Measurements from ENCODE around the gene IQSEC3. TPM values are rescaled to one million over a fixed set of nuclear protein-coding genes. Genes with fewer than 3 reads are reported as not detected.
"Not testable (repeated sequence)": the region's sequence is repeated elsewhere in the genome, so short reads cannot be mapped to it uniquely, and the experiment has no call there.

Gene IQSEC3
- total RNA-seq, 1 experiment from 2014 or later: 1.7 TPM

- H3K27ac Mint-ChIP-seq: no peak overlapping the region
- DNase-seq (ENCODE audit: low spot score) (no peak), ATAC-seq (no peak)
- TF ChIP-seq ZNF121 (CRISPR knock-in tag; IDR thresholded peaks at IDR 0.05): no peak
- no peak for TF ChIP-seq ATF3 (CRISPR knock-in tag; conservative IDR thresholded peaks at IDR 0.05)
- TF ChIP-seq MXD4 (CRISPR knock-in tag; IDR thresholded peaks at IDR 0.05; ENCODE audit: borderline replicate concordance): no peak
- no peaks in the 10 kb centered on the region; the same call in 1 of the 2 replicates for H3K27me3 Mint-ChIP-seq (ENCODE audit: low read depth)
- CTCF ChIA-PET: interaction anchor here (0.6 to 1.2 kb wide), 2 partner anchors 24 to 88 kb away, joined by 3 to 4 read pairs; no protein-coding TSS in a partner anchor
- H3K4me3 Mint-ChIP-seq: no peak overlapping the region
- no peaks in the 10 kb centered on the region for H3K9me3 Mint-ChIP-seq
- H3K36me3 Mint-ChIP-seq: no peaks in the 10 kb centered on the region
- peaks cover 8% of the 10 kb centered on the region; the same call in 1 of the 2 replicates for H3K4me1 Mint-ChIP-seq
- POLR2A ChIA-PET: interaction anchor here (0.6 kb wide), 2 partner anchors 15 to 36 kb away, joined by 3 read pairs; no protein-coding TSS in a partner anchor
These were observed 65.3 kb downstream of the IQSEC3 start for GRCh38 chr12:131732-132495.

- H3K36me3 Mint-ChIP-seq; CTCF ChIA-PET; H3K4me1 Mint-ChIP-seq; H3K27ac Mint-ChIP-seq; ATAC-seq; H3K4me3 Mint-ChIP-seq; DNase-seq (ENCODE audit: low spot score); POLR2A ChIA-PET; H3K9me3 Mint-ChIP-seq: not testable (repeated sequence)
- H3K27me3 Mint-ChIP-seq (ENCODE audit: low read depth): peaks cover 10% of the 10 kb centered on the region
These were observed 67.2 kb downstream of the IQSEC3 start for GRCh38 chr12:133616-134232.

GRCh38 chr12:135138-135537 lies 68.6 kb downstream of the IQSEC3 start:
- H3K27ac Mint-ChIP-seq: no peak overlapping the region
- DNase-seq (ENCODE audit: low spot score) (no peak), ATAC-seq (no peak)
- peaks cover 22% of the 10 kb centered on the region for H3K27me3 Mint-ChIP-seq (ENCODE audit: low read depth)
- peaks cover 12% of the 10 kb centered on the region for H3K4me1 Mint-ChIP-seq
- H3K36me3 Mint-ChIP-seq: no peaks in the 10 kb centered on the region
- TF ChIP-seq IRF1 (CRISPR knock-in tag; IDR thresholded peaks at IDR 0.05) (no peak), USF1 (CRISPR knock-in tag; IDR thresholded peaks at IDR 0.05) (no peak), EMX1 (CRISPR knock-in tag; IDR thresholded peaks at IDR 0.05) (no peak), TEAD4 (CRISPR knock-in tag; IDR thresholded peaks at IDR 0.05) (no peak), NFE2L1 (CRISPR knock-in tag; IDR thresholded peaks at IDR 0.05) (no peak), ZNF263 (CRISPR knock-in tag; IDR thresholded peaks at IDR 0.05; ENCODE audit: low read depth) (no peak)
- H3K4me3 Mint-ChIP-seq: no peak overlapping the region
- H3K9me3 Mint-ChIP-seq: no peaks in the 10 kb centered on the region
- ChIA-PET POLR2A (no interaction called here), CTCF (interaction anchor here (1.3 to 1.7 kb wide), 2 partner anchors 29 to 85 kb away, joined by 4 to 7 read pairs; no protein-coding TSS in a partner anchor)

GRCh38 chr12:138171-138897 lies 71.8 kb downstream of the IQSEC3 start:
- DNase-seq (ENCODE audit: low spot score): no peak
- no peaks in the 10 kb centered on the region for H3K9me3 Mint-ChIP-seq
- CTCF ChIA-PET: interaction anchor here (1.4 to 8.1 kb wide), 3 partner anchors 14 to 82 kb away, joined by 5 to 44 read pairs (median 6); no protein-coding TSS in a partner anchor
- no peaks in the 10 kb centered on the region for H3K36me3 Mint-ChIP-seq
- peaks cover 43% of the 10 kb centered on the region for H3K27me3 Mint-ChIP-seq (ENCODE audit: low read depth)
- POLR2A ChIA-PET: no interaction called here
- peaks cover 40% of the 10 kb centered on the region for H3K4me1 Mint-ChIP-seq
- no peak overlapping the region for H3K4me3 Mint-ChIP-seq
- no peak overlapping the region for H3K27ac Mint-ChIP-seq
- ATAC-seq: no peak
- TF ChIP-seq GABPB1 (CRISPR knock-in tag; IDR thresholded peaks at IDR 0.05): no peak
- TF ChIP-seq PRRX2 (CRISPR knock-in tag; IDR thresholded peaks at IDR 0.05): no peak
- no peak for TF ChIP-seq TEAD4 (CRISPR knock-in tag; IDR thresholded peaks at IDR 0.05)
- no peak for TF ChIP-seq ATF1 (CRISPR knock-in tag; IDR thresholded peaks at IDR 0.05)
- no peak for TF ChIP-seq E2F5 (CRISPR knock-in tag; IDR thresholded peaks at IDR 0.05)
- no peak for TF ChIP-seq CREB1 (CRISPR knock-in tag; IDR thresholded peaks at IDR 0.05)
- TF ChIP-seq ZNF532 (CRISPR knock-in tag; IDR thresholded peaks at IDR 0.05; ENCODE audit: borderline replicate concordance): no peak
- TF ChIP-seq IRF1 (CRISPR knock-in tag; IDR thresholded peaks at IDR 0.05): 0 out of 2 replicates have a peak, but pooled peaks have one; percentile 9
- no peak for TF ChIP-seq TP53 (CRISPR knock-in tag; IDR thresholded peaks at IDR 0.05)
- no peak for TF ChIP-seq ZNF121 (CRISPR knock-in tag; IDR thresholded peaks at IDR 0.05)
- TF ChIP-seq FOXJ3 (CRISPR knock-in tag; IDR thresholded peaks at IDR 0.05; ENCODE audit: borderline replicate concordance): no peak
- TF ChIP-seq CREM (CRISPR knock-in tag; IDR thresholded peaks at IDR 0.05): no peak
